HG02610 (cell line): ENCODE measurements around the gene WEE1.
"Not testable (repeated sequence)": the region's sequence is repeated elsewhere in the genome, so short reads cannot be mapped to it uniquely, and the experiment has no call there.

ENCODE experiments used
- ATAC-seq: cut with Tn5 transposase; IDR thresholded peaks from one replicate; pipeline ENCODE4 v1.9.1; 2021; ENCODE audit warnings: mild to moderate bottlenecking, moderate library complexity; ENCODE audit not compliant: unreplicated experiment

WEE1 gene

DNA sequence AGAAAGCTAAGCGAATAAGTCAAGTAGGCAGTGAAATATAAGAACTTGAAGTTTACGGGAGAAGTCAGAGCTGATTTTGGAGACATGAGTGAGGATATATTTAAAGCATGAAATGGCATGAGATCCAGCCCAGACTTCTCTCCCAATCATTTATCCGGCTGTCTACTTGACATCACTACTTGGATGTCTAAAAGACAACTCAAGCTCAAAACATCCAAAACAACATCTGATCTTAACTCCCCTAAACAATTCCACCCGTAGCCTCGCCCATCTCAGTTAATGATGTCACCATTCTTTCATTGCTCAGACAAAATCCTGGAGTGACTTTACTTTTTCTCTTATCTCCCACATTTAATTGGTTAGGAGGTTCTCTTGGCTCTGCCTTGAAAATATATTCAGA, 44.5 kb downstream of the WEE1 start:
- ATAC-seq, result no peak

DNA sequence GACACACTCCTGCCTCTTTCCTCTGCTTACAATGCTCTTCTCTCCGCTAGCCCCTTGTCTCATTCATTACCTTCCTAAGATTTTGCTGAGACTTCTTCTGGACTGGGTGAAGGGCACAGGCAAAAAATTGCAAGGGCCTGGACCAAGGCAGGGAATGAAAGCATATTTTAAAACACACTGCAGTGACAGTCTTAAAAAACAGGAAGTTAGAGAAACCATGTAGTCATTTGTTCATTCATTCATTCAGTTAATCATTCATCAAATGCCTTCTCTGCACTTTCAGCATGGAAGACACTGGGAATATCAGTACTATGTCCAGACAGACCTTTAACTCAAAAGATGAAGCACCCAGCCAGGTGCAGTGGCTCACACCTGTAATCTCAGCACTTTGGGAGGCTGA, 45.5 kb downstream of the WEE1 start:
- no peak for ATAC-seq

DNA sequence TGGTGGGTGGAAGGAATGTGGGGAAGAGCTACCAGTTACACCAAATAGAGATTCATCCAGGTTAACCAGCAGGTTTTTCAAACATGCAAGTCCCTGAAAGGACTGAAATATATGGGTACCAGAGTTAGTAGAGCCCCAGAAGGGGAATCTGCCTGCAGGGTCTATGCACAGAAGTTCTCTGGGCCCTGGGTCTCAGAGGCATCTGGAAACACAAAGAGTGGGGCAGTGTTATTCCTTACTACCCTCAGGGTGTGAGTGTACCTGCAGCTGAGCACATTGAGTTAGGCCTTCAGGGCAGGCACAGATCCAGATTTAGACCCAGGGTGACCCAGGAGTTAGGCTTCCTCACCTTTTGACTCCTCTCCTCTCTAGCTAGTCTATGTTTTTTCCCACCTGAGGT, 46.5 kb downstream of the WEE1 start:
- ATAC-seq, result no peak

DNA sequence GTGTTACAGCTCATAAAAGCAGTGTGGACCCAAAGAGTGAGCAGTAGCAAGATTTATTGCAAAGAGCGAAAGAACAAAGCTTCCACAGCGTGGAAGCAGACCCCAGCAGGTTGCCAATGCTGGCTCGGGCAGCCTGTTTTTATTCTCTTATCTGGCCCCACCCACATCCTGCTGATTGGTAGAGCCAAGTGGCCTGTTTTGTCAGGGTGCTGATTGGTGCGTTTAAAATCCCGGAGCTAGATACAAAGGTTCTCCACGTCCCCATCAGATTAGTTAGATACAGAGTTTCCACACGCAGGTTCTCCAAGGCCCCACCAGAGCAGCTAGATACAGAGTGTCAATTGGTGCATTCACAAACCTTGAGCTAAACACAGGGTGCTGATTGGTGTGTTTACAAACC, 48.9 kb downstream of the WEE1 start:
- ATAC-seq, result not testable (repeated sequence)

DNA sequence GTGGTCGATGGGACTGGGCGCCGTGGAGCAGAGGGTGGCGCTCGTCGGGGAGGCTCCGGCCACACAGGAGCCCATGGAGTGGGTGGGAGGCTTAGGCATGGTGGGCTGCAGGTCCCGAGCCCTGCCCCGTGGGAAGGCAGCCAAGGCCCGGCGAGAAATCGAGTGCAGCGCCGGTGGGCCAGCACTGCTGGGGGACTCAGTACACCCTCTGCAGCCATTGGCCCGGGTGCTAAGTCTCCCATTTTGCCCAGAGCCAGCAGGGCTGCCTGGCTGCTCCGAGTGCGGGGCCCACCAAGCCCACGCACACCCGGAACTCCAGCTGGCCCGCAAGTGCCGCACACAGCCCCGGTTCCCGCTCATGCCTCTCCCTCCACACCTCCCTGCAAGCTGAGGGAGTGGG, 49.6 kb downstream of the WEE1 start:
- not testable (repeated sequence) for ATAC-seq

DNA sequence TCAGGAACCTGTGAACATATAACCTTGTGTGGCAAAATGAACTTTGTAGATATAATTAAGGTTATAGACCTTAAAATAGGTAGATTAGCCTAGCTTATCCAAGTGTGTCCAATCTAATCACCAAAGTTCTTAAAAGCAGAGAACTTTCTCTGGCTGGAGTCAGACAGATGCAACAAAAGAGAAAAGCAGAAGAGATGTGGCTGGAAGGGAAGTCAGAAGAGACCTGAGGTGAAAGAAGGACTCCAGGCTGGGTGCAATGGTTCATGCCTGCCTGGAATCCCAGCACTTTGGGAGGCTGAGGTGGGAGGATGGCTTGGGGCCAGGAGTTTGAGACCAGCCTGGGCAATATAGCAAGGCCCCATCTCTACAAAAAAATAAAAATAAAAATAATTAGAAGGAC, 51.0 kb downstream of the WEE1 start:
- no peak for ATAC-seq

DNA sequence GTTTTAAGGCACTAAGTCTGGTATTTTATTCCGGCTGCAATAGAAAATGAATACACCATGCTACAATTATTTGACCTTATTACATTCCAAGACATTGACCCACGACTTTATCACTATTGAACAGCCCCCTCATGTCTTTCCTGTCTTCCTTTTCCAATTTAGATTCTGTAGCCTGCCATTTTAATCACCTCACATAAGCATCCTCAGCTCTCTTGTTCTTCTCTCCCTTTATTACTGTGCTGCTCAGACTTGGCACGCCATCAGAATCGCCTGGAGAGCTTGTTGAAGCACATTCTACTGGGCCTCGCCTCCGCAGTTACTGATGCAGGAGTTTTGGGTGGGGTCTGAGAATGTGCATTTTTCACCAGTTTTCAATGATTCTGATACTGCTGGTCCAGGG, 51.7 kb downstream of the WEE1 start:
- no peak for ATAC-seq

DNA sequence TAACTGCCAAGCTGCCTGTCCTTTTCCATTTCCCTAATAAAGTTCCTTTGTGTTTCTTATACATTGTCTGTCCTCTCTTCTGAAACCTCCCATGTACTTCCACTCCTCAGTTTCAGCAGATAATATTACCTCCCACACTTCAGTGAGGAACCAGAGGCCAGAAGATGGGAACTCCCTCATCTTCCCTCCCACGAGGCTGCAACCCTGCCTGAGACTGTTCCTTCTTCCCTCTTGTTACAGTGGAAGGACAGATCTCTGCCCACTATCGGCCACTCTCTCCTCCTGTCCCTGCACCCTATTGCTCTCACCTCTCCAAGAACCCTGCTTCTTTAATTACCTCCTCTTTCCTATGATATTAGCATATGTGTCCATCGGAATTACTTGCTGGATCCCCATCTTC, 52.3 kb downstream of the WEE1 start:
- ATAC-seq, result no peak

DNA sequence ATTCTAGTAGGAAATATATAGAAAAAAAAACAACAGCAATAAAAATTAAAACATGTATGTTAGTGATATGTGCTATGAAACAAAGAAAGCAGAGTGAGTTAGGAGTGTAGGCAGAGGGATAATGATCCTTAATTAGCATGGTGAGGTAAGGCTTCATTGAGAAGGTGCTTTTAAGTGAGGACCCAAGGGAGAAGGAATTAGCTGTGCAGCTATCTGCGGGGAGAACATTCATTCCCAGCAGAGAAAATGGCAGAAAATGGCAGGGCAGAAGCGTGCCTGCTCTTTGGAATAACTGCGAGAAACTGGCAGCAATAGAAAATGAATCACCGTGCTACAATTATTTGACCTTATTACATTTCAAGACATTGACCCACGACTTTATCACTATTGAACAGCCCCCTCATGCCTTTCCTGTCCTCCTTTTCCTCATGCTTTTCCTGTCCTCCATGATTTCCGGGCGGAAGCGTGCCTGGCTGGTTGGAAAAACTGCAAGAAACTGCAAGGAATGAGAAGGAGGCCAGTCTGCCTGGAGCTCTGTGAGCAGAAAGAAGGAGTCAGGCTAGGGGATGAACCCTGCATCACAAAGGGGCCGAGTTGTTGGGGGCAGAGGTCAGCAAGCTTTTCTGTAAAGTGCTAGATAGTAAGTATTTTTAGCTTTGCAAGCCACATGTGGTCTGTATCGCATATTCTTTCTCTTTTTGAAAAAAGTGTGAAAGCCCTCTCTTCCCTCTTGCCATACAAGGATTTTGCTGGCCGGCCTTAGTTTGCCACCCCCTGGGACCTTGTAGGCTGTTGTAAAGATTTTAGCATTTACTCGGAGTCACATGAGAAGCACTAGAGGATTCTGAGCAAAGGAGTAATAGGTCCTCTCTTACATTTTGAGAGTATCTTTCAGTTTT, 53.3 kb downstream of the WEE1 start:
- no peak for ATAC-seq

DNA sequence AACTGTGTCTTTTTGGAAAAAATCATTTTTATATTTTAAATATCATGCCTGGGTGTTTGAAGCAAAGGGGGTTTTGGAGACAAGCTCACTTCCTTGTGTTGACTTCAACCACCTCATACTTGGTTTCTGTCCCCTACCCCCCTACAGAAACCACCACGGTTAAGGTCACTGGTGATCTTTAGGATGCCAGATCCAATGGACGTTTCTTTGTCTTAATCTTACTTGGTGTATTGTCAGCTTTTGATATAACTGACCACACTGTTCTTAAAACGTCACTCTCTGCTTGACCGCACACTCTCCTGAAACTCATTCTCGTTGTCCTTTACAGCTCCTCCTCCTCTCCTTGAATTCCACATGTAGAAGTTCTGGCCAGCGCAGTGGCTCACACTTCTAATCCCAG, 55.6 kb downstream of the WEE1 start:
- no peak for ATAC-seq

DNA sequence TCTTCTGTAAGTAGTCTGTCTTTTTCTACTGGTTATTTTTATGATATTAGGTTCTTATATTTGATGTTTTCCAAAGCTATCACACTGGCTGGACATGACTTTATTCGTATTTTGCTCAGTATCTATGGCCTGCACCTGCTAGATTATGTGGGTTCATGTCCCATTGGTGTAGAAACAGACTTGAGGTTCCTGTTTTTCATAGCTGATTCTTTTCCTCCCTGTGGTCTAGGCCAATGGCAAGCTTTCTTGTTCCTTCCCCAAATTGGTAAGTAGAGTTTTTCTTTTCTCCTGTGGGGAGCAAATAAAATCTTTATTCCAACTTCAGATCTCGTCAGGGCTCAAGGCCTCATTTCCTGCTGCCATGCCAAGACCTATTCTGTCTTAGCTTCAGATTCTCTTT, 60.2 kb downstream of the WEE1 start:
- ATAC-seq, result no peak

DNA sequence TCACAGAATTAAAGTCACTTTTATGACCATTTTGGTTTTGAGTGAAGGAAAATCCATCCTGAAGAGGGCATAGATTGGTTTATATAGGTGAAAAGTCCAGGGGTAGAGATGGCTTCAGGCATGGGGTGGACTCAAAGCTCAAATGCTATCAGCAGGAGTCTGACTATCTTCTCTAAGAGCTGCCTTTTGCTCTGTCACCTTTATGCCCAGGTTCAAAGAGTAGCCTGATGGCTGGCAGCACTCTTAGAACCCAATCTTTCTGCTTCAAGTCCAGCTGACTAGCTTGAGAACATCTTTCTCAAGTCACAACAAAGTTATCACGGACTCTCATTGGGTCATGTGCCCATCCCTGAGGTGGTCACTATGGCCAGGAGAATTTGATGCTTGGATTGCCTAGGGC, 63.2 kb downstream of the WEE1 start:
- no peak for ATAC-seq

DNA sequence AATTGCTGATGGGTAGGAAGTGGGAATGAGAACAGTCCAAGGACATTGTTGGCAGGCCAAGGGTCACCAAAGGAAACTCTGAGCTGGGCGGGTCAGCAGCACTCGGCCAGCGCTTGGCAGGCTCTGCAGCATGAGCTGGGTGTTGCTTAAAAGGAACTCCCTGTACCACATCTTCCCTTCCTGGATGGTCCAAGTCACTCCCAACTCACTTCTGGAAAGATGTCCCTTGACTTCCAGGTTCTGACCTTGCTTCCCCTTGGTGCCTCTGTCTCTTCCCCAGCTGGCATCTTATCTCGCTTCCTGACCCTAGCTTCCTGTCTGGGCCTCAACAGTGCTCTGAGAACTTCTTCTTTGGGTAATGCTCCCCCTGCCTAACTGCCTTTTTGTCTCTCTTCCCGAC, 65.6 kb downstream of the WEE1 start:
- ATAC-seq, result no peak
